NK-92 (cell line): Measurements from ENCODE around the gene NTF4.

ENCODE experiments used
- DNase-seq: peaks from one replicate; lab custom pipeline; 2025; ENCODE audit not compliant: unreplicated experiment; lab: John Stamatoyannopoulos, UW

Gene NTF4

GRCh38 chr19:49064768-49065611, at the start of gene NTF4:
NTF4 (minus strand) TSS chr19:49064818; CDS start chr19:49061997, 2,821 bp downstream.
- no peak for DNase-seq

- DNase-seq: no peak
These were observed 49.4 kb upstream of the NTF4 start, which contains the start of gene LIN7B for GRCh38 chr19:49113762-49114629. LIN7B (plus strand) TSS chr19:49114370; CDS start chr19:49114405, 35 bp downstream.

- DNase-seq: no peak
These were observed 46.8 kb upstream of the NTF4 start for GRCh38 chr19:49111218-49111998.

GRCh38 chr19:49110567-49110966, 45.9 kb upstream of the NTF4 start:
- no peak for DNase-seq

GRCh38 chr19:49109569-49110233, 45.1 kb upstream of the NTF4 start:
- DNase-seq: no peak

GRCh38 chr19:49109051-49109450, 44.4 kb upstream of the NTF4 start:
- no peak for DNase-seq

GRCh38 chr19:49107625-49108459, 43.2 kb upstream of the NTF4 start:
- DNase-seq: no peak

- DNase-seq: no peak
These were observed 42.1 kb upstream of the NTF4 start for GRCh38 chr19:49106648-49107135.

- DNase-seq: no peak
These were observed 39.7 kb upstream of the NTF4 start for GRCh38 chr19:49104229-49104864.

GRCh38 chr19:49103331-49104085, 38.9 kb upstream of the NTF4 start:
- no peak for DNase-seq

- DNase-seq: no peak
These were observed 37.7 kb upstream of the NTF4 start for GRCh38 chr19:49102303-49102702.

- no peak for DNase-seq
These were observed 36.5 kb upstream of the NTF4 start for GRCh38 chr19:49101160-49101559.

GRCh38 chr19:49098795-49099194, 34.2 kb upstream of the NTF4 start:
- DNase-seq: no peak

GRCh38 chr19:49097453-49098288, 33.1 kb upstream of the NTF4 start:
- DNase-seq: no peak

GRCh38 chr19:49094505-49095482, 30.2 kb upstream of the NTF4 start:
- no peak for DNase-seq

- no peak for DNase-seq
These were observed 28.1 kb upstream of the NTF4 start for GRCh38 chr19:49092686-49093085.
